ENCODE results near the gene C19orf12.

C19orf12 gene

DNA sequence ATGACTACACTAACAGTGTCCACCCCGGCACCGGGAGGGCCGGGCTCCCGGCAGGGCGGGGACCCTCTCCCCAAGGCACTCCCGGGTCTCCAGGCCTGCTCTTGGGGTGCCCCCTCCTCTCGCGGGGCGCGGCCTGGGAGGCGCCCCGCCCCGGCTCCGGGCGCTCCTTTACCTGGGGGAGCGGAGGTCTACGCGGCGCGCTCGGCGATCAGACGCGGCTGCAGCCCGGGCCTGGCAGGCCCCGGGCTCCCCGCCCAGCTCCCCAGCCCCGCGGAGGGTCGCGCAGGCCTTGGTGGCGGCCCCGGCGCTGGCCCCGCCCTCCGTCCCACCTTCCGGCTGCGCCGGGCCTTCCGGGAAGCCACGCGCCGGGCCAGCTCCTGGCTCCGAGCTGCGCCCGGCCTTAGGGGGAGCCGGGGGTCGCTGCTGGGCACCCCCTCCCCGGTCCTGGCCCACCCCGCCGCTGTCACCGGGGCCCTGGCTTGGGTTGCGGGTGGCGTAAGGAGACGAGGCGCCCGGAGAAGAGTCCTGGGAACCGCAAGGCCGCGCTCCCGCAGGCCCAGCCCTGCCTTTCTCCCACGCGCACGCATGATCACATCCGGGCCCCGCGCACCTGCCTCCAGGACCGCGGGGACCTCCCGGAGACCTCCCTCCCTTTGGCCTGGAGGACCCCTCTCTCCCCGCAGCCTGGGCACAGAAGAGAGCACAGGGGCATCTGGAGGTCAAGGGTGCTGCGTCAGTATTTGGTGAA, at the start of gene C19orf12:
Gene C19orf12, minus strand, starts transcription at position 309 of the 748 bp plus-strand sequence. CDS start 6,848 bp downstream, outside the sequence.
- peak within 1 kb of the TSS; percentile 82 for H3K4me3 ChIP-seq (ENCODE audit: low read depth, low read length)
- CTCF ChIA-PET, result interaction anchor here (0.6 to 15.7 kb wide), 18 partner anchors 8 to 128 kb away, joined by 3 to 647 read pairs (median 6); partner anchors contain the start of genes PLEKHF1 and POP4
- DNase-seq (ENCODE audit: low read depth, low spot score), result no peak
- TF ChIP-seq, protein P1, sequence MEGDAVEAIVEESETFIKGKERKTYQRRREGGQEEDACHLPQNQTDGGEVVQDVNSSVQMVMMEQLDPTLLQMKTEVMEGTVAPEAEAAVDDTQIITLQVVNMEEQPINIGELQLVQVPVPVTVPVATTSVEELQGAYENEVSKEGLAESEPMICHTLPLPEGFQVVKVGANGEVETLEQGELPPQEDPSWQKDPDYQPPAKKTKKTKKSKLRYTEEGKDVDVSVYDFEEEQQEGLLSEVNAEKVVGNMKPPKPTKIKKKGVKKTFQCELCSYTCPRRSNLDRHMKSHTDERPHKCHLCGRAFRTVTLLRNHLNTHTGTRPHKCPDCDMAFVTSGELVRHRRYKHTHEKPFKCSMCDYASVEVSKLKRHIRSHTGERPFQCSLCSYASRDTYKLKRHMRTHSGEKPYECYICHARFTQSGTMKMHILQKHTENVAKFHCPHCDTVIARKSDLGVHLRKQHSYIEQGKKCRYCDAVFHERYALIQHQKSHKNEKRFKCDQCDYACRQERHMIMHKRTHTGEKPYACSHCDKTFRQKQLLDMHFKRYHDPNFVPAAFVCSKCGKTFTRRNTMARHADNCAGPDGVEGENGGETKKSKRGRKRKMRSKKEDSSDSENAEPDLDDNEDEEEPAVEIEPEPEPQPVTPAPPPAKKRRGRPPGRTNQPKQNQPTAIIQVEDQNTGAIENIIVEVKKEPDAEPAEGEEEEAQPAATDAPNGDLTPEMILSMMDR (IDR thresholded peaks at IDR 0.05; ENCODE audit: insufficient read depth, low read length, missing control alignments), result no peak
- POLR2A ChIA-PET, result interaction anchor here (0.6 to 1.5 kb wide), 6 partner anchors 53 to 1398 kb away, joined by 3 to 6 read pairs (median 3); partner anchors contain the start of genes POP4 and URI1

DNA sequence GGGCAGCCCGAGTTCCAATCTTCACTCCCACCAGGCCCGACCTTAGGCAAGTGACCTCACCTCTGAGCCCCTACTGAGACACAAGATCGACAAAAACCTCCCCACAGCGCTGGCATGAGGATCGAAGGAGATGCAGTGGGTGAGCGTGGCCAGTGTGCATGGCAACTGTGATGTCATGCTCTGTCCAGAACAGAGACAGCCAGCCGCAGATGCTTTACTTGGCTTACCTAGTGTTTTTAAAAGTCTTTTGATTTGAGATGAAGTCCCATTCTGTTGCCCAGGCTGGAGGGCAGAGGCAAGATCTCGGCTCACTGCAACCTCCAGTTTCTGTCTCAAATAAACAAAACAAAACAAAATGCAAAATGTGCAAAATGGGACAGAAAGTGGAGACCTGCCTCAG, 49.3 kb upstream of the C19orf12 start:
- H3K4me3 ChIP-seq (ENCODE audit: low read depth, low read length), result no peak overlapping the region
- no peak for DNase-seq (ENCODE audit: low read depth, low spot score)
- CTCF ChIA-PET, result interaction anchor here (1.2 to 8.9 kb wide), 2 partner anchors 9 to 109 kb away, joined by 3 to 82 read pairs; no protein-coding TSS in a partner anchor
- POLR2A ChIA-PET, result no interaction called here
- TF ChIP-seq, protein P1 (IDR thresholded peaks at IDR 0.05; ENCODE audit: insufficient read depth, low read length, missing control alignments), result no peak

DNA sequence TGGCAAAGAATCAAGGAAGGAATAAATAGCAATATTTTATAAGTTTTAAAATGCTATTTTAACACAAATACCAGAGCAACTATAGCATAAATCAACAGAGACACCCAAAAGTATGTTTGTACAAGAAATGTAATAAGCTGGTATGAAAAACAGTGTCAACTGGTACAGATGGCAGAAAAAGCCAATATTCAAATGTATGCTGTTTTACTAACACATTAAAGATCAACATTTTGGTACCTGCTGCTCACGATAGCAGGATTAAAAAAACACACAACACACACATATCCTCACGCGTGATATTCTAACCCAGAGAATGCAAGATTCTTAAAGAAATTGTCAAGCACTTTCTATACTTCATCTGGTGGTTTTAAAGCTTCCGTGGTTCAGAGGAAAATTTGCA, 48.1 kb upstream of the C19orf12 start:
- H3K4me3 ChIP-seq (ENCODE audit: low read depth, low read length), result no peak overlapping the region
- ChIA-PET POLR2A (no interaction called here), CTCF (interaction anchor here (1.2 to 8.9 kb wide), 2 partner anchors 10 to 110 kb away, joined by 3 to 82 read pairs; no protein-coding TSS in a partner anchor)
- DNase-seq (ENCODE audit: low read depth, low spot score), result no peak
- TF ChIP-seq, protein P1 (IDR thresholded peaks at IDR 0.05; ENCODE audit: insufficient read depth, low read length, missing control alignments), result no peak

DNA sequence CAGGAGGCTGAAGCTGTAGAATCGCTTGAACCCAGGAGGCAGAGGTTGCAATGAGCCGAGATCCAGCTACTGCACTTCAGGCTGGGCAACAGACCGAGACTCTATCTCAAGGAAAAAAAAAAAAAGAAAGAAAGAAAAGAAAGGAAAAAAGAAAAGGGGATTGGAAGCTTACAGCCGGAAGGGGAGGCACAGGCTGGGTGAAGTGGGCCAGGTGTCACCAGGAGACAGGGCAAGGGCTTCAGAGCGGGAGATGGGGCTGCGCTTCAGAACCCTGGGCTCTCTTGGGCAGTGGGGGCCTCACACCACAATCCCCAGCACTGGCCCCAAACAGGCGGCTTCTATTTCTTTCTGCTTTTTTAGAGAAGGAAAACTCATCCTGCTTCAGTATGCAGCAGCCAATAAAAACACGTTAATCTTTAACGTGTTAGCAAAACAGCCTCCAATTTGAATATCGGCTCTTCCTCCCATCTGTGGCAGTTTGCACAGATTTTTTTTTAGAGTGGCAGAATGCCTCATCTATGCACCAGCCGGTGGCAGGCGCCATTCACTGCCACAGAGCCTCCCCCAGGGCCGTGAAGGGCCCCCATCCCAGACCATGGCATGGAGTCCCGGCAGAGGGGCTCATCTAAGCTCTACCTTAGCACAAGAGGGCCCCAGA, 46.6 kb upstream of the C19orf12 start:
- ChIA-PET CTCF (interaction anchor here (0.9 to 8.9 kb wide), 11 partner anchors 9 to 893 kb away, joined by 3 to 82 read pairs (median 6); no protein-coding TSS in a partner anchor), POLR2A (no interaction called here)
- TF ChIP-seq, protein P1 (IDR thresholded peaks at IDR 0.05; ENCODE audit: insufficient read depth, low read length, missing control alignments), result no peak
- H3K4me3 ChIP-seq (ENCODE audit: low read depth, low read length), result no peak overlapping the region
- DNase-seq (ENCODE audit: low read depth, low spot score), result no peak

DNA sequence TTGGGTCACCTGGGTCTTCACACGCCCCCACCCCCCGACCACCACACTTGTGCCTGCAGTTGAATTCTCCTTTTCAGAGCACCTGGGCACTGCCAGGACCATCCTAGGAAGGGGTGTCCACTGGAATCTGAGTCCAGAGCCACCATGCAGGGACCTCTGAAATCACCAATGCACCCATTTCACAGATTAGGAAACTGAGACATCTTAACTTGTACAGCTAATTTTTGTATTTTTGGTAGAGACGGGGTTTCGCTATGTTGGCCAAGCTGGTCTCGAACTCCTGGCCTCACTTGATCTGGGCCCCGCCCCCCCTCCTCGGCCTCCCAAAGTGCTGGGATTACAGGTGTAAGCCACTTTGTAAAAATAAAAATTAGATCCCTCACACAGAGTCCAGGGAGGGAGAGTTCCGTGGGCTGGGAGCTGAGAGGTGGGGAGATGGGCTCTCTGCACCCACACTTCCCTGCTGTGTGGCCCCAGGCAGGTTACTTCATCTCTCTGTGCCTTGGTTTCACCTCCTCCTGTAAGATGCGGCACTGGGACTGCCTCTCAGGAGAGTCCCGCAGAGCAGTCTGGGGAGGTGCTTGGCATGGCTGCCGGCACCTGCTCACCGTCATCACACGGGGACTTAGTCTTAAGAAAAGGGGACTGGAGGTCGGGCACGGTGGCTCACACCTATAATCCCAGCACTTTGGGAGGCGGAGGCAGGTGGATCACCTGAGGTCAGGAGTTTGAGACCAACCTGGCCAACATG, 45.9 kb upstream of the C19orf12 start:
- no peak overlapping the region for H3K4me3 ChIP-seq (ENCODE audit: low read depth, low read length)
- CTCF ChIA-PET, result interaction anchor here (1.0 to 8.9 kb wide), 17 partner anchors 9 to 894 kb away, joined by 3 to 82 read pairs (median 6); no protein-coding TSS in a partner anchor
- POLR2A ChIA-PET, result no interaction called here
- no peak for DNase-seq (ENCODE audit: low read depth, low spot score)
- TF ChIP-seq, protein P1 (IDR thresholded peaks at IDR 0.05; ENCODE audit: insufficient read depth, low read length, missing control alignments), result no peak
